Activated CD4-positive, alpha-beta T cell treated with anti-CD3 and anti-CD28 coated beads, Interleukin-2, amount 10 ng/mL, durations not matched to agents 7 days and 5 days (primary cell): ENCODE results near the gene NLRP10. TPM values are rescaled to one million over a fixed set of nuclear protein-coding genes. Genes with fewer than 3 reads are reported as not detected.

ENCODE experiments used
- CTCF ChIA-PET: fragments of 350-600 bp; sonication (Branson Sonifier 250); formaldehyde crosslinking; loops from one replicate; lab custom pipeline; 2021; ENCODE audit warnings: antibody characterized with exemption; lab: Charles Lee
- POLR2A ChIA-PET: fragments of 350-600 bp; sonication (Branson Sonifier 250); formaldehyde crosslinking; loops from one replicate; lab custom pipeline; 2021; ENCODE audit warnings: antibody characterized with exemption; lab: Charles Lee
- DNase-seq: peaks from one replicate; pipeline ENCODE4 v3.0.0-alpha.2; 2020
- H3K27ac Mint-ChIP-seq: one replicate; pipeline ENCODE4 v1.8.0; 2021; ENCODE audit warnings: mild to moderate bottlenecking, moderate library complexity, mixed read lengths
- H3K27me3 Mint-ChIP-seq: one replicate; pipeline ENCODE4 v1.8.0; 2021; ENCODE audit warnings: mixed read lengths
- H3K36me3 Mint-ChIP-seq: one replicate; pipeline ENCODE4 v1.8.0; 2021; ENCODE audit warnings: low read depth, mixed read lengths
- H3K4me1 Mint-ChIP-seq: one replicate; pipeline ENCODE4 v1.8.0; 2021; ENCODE audit warnings: mixed read lengths
- H3K4me3 Mint-ChIP-seq: one replicate; pipeline ENCODE4 v1.8.0; 2021; ENCODE audit warnings: mild to moderate bottlenecking, moderate library complexity, mixed read lengths
- H3K9me3 Mint-ChIP-seq: one replicate; pipeline ENCODE4 v1.8.0; 2021; ENCODE audit warnings: mixed read lengths
- total RNA-seq, 2 experiments: library from RNA; stranded (reverse); gene quantifications; one replicate each; pipeline ENCODE4 v1.2.3, GENCODE V29; 2021

Gene NLRP10
- total RNA-seq, 2 experiments from 2014 or later = not detected

- no peak overlapping the region for H3K4me3 Mint-ChIP-seq
- no peak overlapping the region for H3K27ac Mint-ChIP-seq
- H3K4me1 Mint-ChIP-seq = no peaks in the 10 kb centered on the region
- no peaks in the 10 kb centered on the region for H3K9me3 Mint-ChIP-seq
- no peak for DNase-seq
- ChIA-PET POLR2A (no interaction called here), CTCF (interaction anchor here (1.5 kb wide), 1 partner anchor 19 kb away, joined by 3 read pairs; the partner anchor contains the start of gene EIF3F)
- no peaks in the 10 kb centered on the region for H3K36me3 Mint-ChIP-seq
- peaks cover 5% of the 10 kb centered on the region for H3K27me3 Mint-ChIP-seq
Measured at GRCh38 chr11:7968686-7969085, 3.4 kb upstream of the NLRP10 start.

- peaks cover 5% of the 10 kb centered on the region for H3K27me3 Mint-ChIP-seq
- H3K27ac Mint-ChIP-seq = no peak overlapping the region
- no peaks in the 10 kb centered on the region for H3K9me3 Mint-ChIP-seq
- POLR2A ChIA-PET = no interaction called here
- CTCF ChIA-PET = interaction anchor here (1.5 kb wide), 1 partner anchor 19 kb away, joined by 3 read pairs; the partner anchor contains the start of gene EIF3F
- H3K4me1 Mint-ChIP-seq = no peaks in the 10 kb centered on the region
- H3K36me3 Mint-ChIP-seq = no peaks in the 10 kb centered on the region
- no peak for DNase-seq
- no peak overlapping the region for H3K4me3 Mint-ChIP-seq
Measured at GRCh38 chr11:7967826-7968225, 2.6 kb upstream of the NLRP10 start.

GRCh38 chr11:7967097-7967496 lies 1.9 kb upstream of the NLRP10 start:
- DNase-seq = no peak
- no peaks in the 10 kb centered on the region for H3K4me1 Mint-ChIP-seq
- H3K36me3 Mint-ChIP-seq = no peaks in the 10 kb centered on the region
- H3K4me3 Mint-ChIP-seq = no peak overlapping the region
- POLR2A ChIA-PET = no interaction called here
- H3K27ac Mint-ChIP-seq = no peak overlapping the region
- H3K9me3 Mint-ChIP-seq = no peaks in the 10 kb centered on the region
- CTCF ChIA-PET = no interaction called here
- peaks cover 5% of the 10 kb centered on the region for H3K27me3 Mint-ChIP-seq

- no peaks in the 10 kb centered on the region for H3K4me1 Mint-ChIP-seq
- H3K27me3 Mint-ChIP-seq = peaks cover 5% of the 10 kb centered on the region
- ChIA-PET POLR2A (no interaction called here), CTCF (interaction anchor here (1.2 kb wide), 1 partner anchor 18 kb away, joined by 3 read pairs; no protein-coding TSS in a partner anchor)
- H3K27ac Mint-ChIP-seq = no peak overlapping the region
- no peaks in the 10 kb centered on the region for H3K36me3 Mint-ChIP-seq
- no peak overlapping the region for H3K4me3 Mint-ChIP-seq
- no peak for DNase-seq
- H3K9me3 Mint-ChIP-seq = no peaks in the 10 kb centered on the region
Measured at GRCh38 chr11:7964873-7965272, 374 bp downstream of the NLRP10 start.

GRCh38 chr11:7964261-7964660 lies 986 bp downstream of the NLRP10 start:
- Mint-ChIP-seq H3K4me3 (no peak overlapping the region), H3K9me3 (no peaks in the 10 kb centered on the region), H3K27ac (no peak overlapping the region), H3K4me1 (no peaks in the 10 kb centered on the region), H3K27me3 (peaks cover 9% of the 10 kb centered on the region), H3K36me3 (no peaks in the 10 kb centered on the region)
- ChIA-PET POLR2A (no interaction called here), CTCF (interaction anchor here (1.0 to 1.2 kb wide), 2 partner anchors 10 to 18 kb away, joined by 3 read pairs; no protein-coding TSS in a partner anchor)
- DNase-seq = no peak

GRCh38 chr11:7955191-7955590 lies 10.1 kb downstream of the NLRP10 start:
- no peaks in the 10 kb centered on the region for H3K9me3 Mint-ChIP-seq
- H3K4me3 Mint-ChIP-seq = no peak overlapping the region
- DNase-seq = no peak
- ChIA-PET CTCF (no interaction called here), POLR2A (no interaction called here)
- H3K27me3 Mint-ChIP-seq = peaks cover 13% of the 10 kb centered on the region
- no peak overlapping the region for H3K27ac Mint-ChIP-seq
- H3K4me1 Mint-ChIP-seq = no peaks in the 10 kb centered on the region
- no peaks in the 10 kb centered on the region for H3K36me3 Mint-ChIP-seq

- no peak for DNase-seq
- CTCF ChIA-PET = no interaction called here
- POLR2A ChIA-PET = no interaction called here
- no peak overlapping the region for H3K4me3 Mint-ChIP-seq
- no peaks in the 10 kb centered on the region for H3K9me3 Mint-ChIP-seq
- H3K27me3 Mint-ChIP-seq = peaks cover 3% of the 10 kb centered on the region
- no peaks in the 10 kb centered on the region for H3K4me1 Mint-ChIP-seq
- H3K27ac Mint-ChIP-seq = no peak overlapping the region
- H3K36me3 Mint-ChIP-seq = no peaks in the 10 kb centered on the region
Measured at GRCh38 chr11:7949934-7950333, 15.3 kb downstream of the NLRP10 start.

- no peaks in the 10 kb centered on the region for H3K27me3 Mint-ChIP-seq
- DNase-seq = no peak
- H3K27ac Mint-ChIP-seq = no peak overlapping the region
- CTCF ChIA-PET = interaction anchor here (2.1 kb wide), 1 partner anchor 43 kb away, joined by 7 read pairs; the partner anchor contains the start of gene EIF3F
- POLR2A ChIA-PET = no interaction called here
- no peaks in the 10 kb centered on the region for H3K36me3 Mint-ChIP-seq
- peaks cover 17% of the 10 kb centered on the region for H3K9me3 Mint-ChIP-seq
- no peak overlapping the region for H3K4me3 Mint-ChIP-seq
- H3K4me1 Mint-ChIP-seq = no peaks in the 10 kb centered on the region
Measured at GRCh38 chr11:7944123-7944522, 21.1 kb downstream of the NLRP10 start.

- no peak within 1 kb of the TSS for H3K27ac Mint-ChIP-seq
- ChIA-PET CTCF (no interaction called here), POLR2A (no interaction called here)
- peaks cover 17% of the 10 kb centered on the region for H3K9me3 Mint-ChIP-seq
- no peaks in the 10 kb centered on the region for H3K27me3 Mint-ChIP-seq
- no peaks in the 10 kb centered on the region for H3K4me1 Mint-ChIP-seq
- no peak within 1 kb of the TSS for H3K4me3 Mint-ChIP-seq
- DNase-seq = no peak
- no peaks in the 10 kb centered on the region for H3K36me3 Mint-ChIP-seq
Measured at GRCh38 chr11:7941608-7942007, 23.6 kb downstream of the NLRP10 start, which contains the start of gene OR10A3. Gene OR10A3, minus strand, starts transcription at chr11:7941708. Its CDS starts 2,188 bp downstream, at chr11:7939520.

GRCh38 chr11:7941146-7941545 lies 24.1 kb downstream of the NLRP10 start:
- Mint-ChIP-seq H3K27me3 (no peaks in the 10 kb centered on the region), H3K9me3 (peaks cover 17% of the 10 kb centered on the region), H3K4me3 (no peak overlapping the region), H3K27ac (no peak overlapping the region), H3K4me1 (no peaks in the 10 kb centered on the region), H3K36me3 (no peaks in the 10 kb centered on the region)
- DNase-seq = no peak
- CTCF ChIA-PET = no interaction called here
- POLR2A ChIA-PET = no interaction called here

GRCh38 chr11:7936615-7937014 lies 28.6 kb downstream of the NLRP10 start:
- H3K27me3 Mint-ChIP-seq = peaks cover 4% of the 10 kb centered on the region
- POLR2A ChIA-PET = no interaction called here

GRCh38 chr11:7931168-7931567 lies 34.1 kb downstream of the NLRP10 start, which contains the start of gene OR10A6:
Gene OR10A6, minus strand, starts transcription at chr11:7931268. Its CDS starts 2,606 bp downstream, at chr11:7928662.
- ChIA-PET CTCF (no interaction called here), POLR2A (no interaction called here)
- no peak for DNase-seq
- no peaks in the 10 kb centered on the region for H3K36me3 Mint-ChIP-seq
- peaks cover 15% of the 10 kb centered on the region for H3K27me3 Mint-ChIP-seq
- no peaks in the 10 kb centered on the region for H3K4me1 Mint-ChIP-seq
- H3K27ac Mint-ChIP-seq = no peak within 1 kb of the TSS
- no peaks in the 10 kb centered on the region for H3K9me3 Mint-ChIP-seq
- no peak within 1 kb of the TSS for H3K4me3 Mint-ChIP-seq

More at GRCh38 chr11:7936615-7937014, 28.6 kb downstream of the NLRP10 start:
- H3K27ac Mint-ChIP-seq = no peak overlapping the region
- CTCF ChIA-PET = no interaction called here
- DNase-seq = no peak
- no peaks in the 10 kb centered on the region for H3K36me3 Mint-ChIP-seq
- H3K4me1 Mint-ChIP-seq = no peaks in the 10 kb centered on the region
- no peaks in the 10 kb centered on the region for H3K9me3 Mint-ChIP-seq
- no peak overlapping the region for H3K4me3 Mint-ChIP-seq

GRCh38 chr11:7927635-7928034 lies 37.6 kb downstream of the NLRP10 start:
- Mint-ChIP-seq H3K27me3 (peaks cover 16% of the 10 kb centered on the region), H3K4me1 (no peaks in the 10 kb centered on the region), H3K4me3 (no peak overlapping the region), H3K9me3 (no peaks in the 10 kb centered on the region), H3K27ac (no peak overlapping the region), H3K36me3 (no peaks in the 10 kb centered on the region)
- POLR2A ChIA-PET = no interaction called here
- no peak for DNase-seq
- CTCF ChIA-PET = no interaction called here

- no peaks in the 10 kb centered on the region for H3K4me1 Mint-ChIP-seq
- ChIA-PET CTCF (interaction anchor here (0.7 kb wide), 1 partner anchor 713 kb away, joined by 3 read pairs; no protein-coding TSS in a partner anchor), POLR2A (interaction anchor here (0.6 kb wide), 1 partner anchor 140 kb away, joined by 3 read pairs; no protein-coding TSS in a partner anchor)
- no peak for DNase-seq
- no peaks in the 10 kb centered on the region for H3K9me3 Mint-ChIP-seq
- H3K36me3 Mint-ChIP-seq = no peaks in the 10 kb centered on the region
- no peak overlapping the region for H3K27ac Mint-ChIP-seq
- H3K27me3 Mint-ChIP-seq = peaks cover 8% of the 10 kb centered on the region
- H3K4me3 Mint-ChIP-seq = no peak overlapping the region
Measured at GRCh38 chr11:7924536-7924935, 40.7 kb downstream of the NLRP10 start.
